GM19023 (cell line): Measurements from ENCODE around the gene CRAT.

Experiments used
- ATAC-seq: cut with Tn5 transposase; IDR thresholded peaks from one replicate; pipeline ENCODE4 v1.9.1; 2021; ENCODE audit warnings: mild to moderate bottlenecking, moderate library complexity; ENCODE audit not compliant: unreplicated experiment

The CRAT gene

GRCh38 chr9:129111528-129112151, 1.0 kb upstream of the CRAT start:
- peak; percentile 4 for ATAC-seq

GRCh38 chr9:129109952-129110739, 447 bp downstream of the CRAT start:
- ATAC-seq = no peak

- no peak for ATAC-seq
Observed at GRCh38 chr9:129109537-129109903, 1.1 kb downstream of the CRAT start.

GRCh38 chr9:129108805-129109536, 1.6 kb downstream of the CRAT start:
- ATAC-seq = no peak

- no peak for ATAC-seq
Observed at GRCh38 chr9:129108083-129108804, 2.3 kb downstream of the CRAT start.

GRCh38 chr9:129107651-129108050, 2.9 kb downstream of the CRAT start:
- ATAC-seq = no peak

GRCh38 chr9:129105857-129106694, 4.5 kb downstream of the CRAT start:
- ATAC-seq = no peak

- ATAC-seq = no peak
Observed at GRCh38 chr9:129104051-129104450, 6.5 kb downstream of the CRAT start.

GRCh38 chr9:129103595-129103965, 7.0 kb downstream of the CRAT start:
- ATAC-seq = no peak

GRCh38 chr9:129102791-129103594, 7.6 kb downstream of the CRAT start:
- ATAC-seq = no peak

- no peak for ATAC-seq
Observed at GRCh38 chr9:129102095-129102525, 8.5 kb downstream of the CRAT start.

- no peak for ATAC-seq
Observed at GRCh38 chr9:129101279-129101678, 9.3 kb downstream of the CRAT start.

- ATAC-seq = no peak
Observed at GRCh38 chr9:129100383-129101169, 10.0 kb downstream of the CRAT start.

GRCh38 chr9:129098328-129098727, 12.3 kb downstream of the CRAT start:
- ATAC-seq = no peak

GRCh38 chr9:129097671-129098306, 12.8 kb downstream of the CRAT start:
- ATAC-seq = no peak

GRCh38 chr9:129095908-129096307, 14.7 kb downstream of the CRAT start:
- ATAC-seq = no peak

- no peak for ATAC-seq
Observed at GRCh38 chr9:129095170-129095667, 15.4 kb downstream of the CRAT start.
